Vagina (tissue), 2 donors: ENCODE results near the gene KRT17. TPM values are rescaled to one million over a fixed set of nuclear protein-coding genes. Genes with fewer than 3 reads are reported as not detected.
A peak's percentile ranks its signal among the peaks of the same experiment; 100 is the strongest.

Source experiments
- DNase-seq, 2 donors: peaks; one replicate each; pipeline ENCODE4 v3.0.0-alpha.2; 2017; ENCODE audit errors: extremely low spot score in 2 of 2
- H3K27ac ChIP-seq: fragments of 200-600 bp; sonication (generic); one replicate; pipeline ENCODE4 v1.5.1; 2019
- H3K27me3 ChIP-seq: fragments of 200-600 bp; sonication (generic); one replicate; pipeline ENCODE4 v1.5.1; 2019
- H3K36me3 ChIP-seq, 2 donors: fragments of 200-600 bp; sonication (generic); one replicate each; pipeline ENCODE4 v1.5.1; 2017 to 2019
- H3K4me1 ChIP-seq: fragments of 200-600 bp; sonication (generic); one replicate; pipeline ENCODE4 v1.5.1; 2019
- H3K4me3 ChIP-seq, 2 donors: fragments of 200-600 bp; sonication (generic); 1 replicate in 1 of 2; 2 replicates in 1 of 2; pipeline ENCODE4 v1.5.1; 2016 to 2019
- H3K9me3 ChIP-seq: fragments of 200-600 bp; sonication (generic); one replicate; pipeline ENCODE4 v1.5.1; 2019
- CTCF ChIP-seq, 3 experiments: fragments of 450-650 bp in 2 of 3; fragments of 200-600 bp in 1 of 3; sonication (generic) in 1 of 3; IDR thresholded peaks; one replicate each; pipeline ENCODE4 v1.5.1; 2017 to 2019; ENCODE audit warnings: antibody characterized with exemption in 3 of 3, mild to moderate bottlenecking in 2 of 3, moderate library complexity in 2 of 3
- POLR2A ChIP-seq, 2 donors: fragments of 450-650 bp; IDR thresholded peaks; one replicate each; pipeline ENCODE4 v1.6.1; 2017; ENCODE audit warnings: antibody characterized with exemption in 2 of 2, mild to moderate bottlenecking in 2 of 2, moderate library complexity in 2 of 2
- POLR2AphosphoS5 ChIP-seq, 2 donors: sonication (generic); formaldehyde crosslinking; IDR thresholded peaks; one replicate each; pipeline ENCODE4 v1.9.0; 2017; ENCODE audit warnings: antibody characterized with exemption in 2 of 2, mild to moderate bottlenecking in 2 of 2, low read depth in 1 of 2; ENCODE audit not compliant: insufficient read depth in 1 of 2
- intact Hi-C: fragments of 100-400 bp; cut with DNase I; formaldehyde crosslinking; loops from one replicate; pipeline ENCODE4 v1.15.1; 2023
- total RNA-seq: library from RNA; depleted of rRNA; stranded (reverse); fragments of >200 nt; gene quantifications from one replicate; pipeline ENCODE4 v1.2.3, GENCODE V29; 2016

The KRT17 gene
- total RNA-seq, 1 donor from 2014 or later = 165 TPM

GRCh38 chr17:41666237-41666641 lies 41.9 kb upstream of the KRT17 start:
- Histone ChIP-seq H3K9me3 (no peaks in the 10 kb centered on the region), H3K4me3 (peak overlapping the region; percentile 52 to 62), H3K4me1 (peaks cover 41% of the 10 kb centered on the region), H3K36me3 (no peaks in the 10 kb centered on the region), H3K27ac (peak overlapping the region; percentile 97), H3K27me3 (no peaks in the 10 kb centered on the region)
- intact Hi-C loops = no loop called here
- DNase-seq = peak in 1 of 2 donors; percentile 88
- TF ChIP-seq POLR2AphosphoS5 (IDR thresholded peaks at IDR 0.05; ENCODE audit: insufficient read depth in 1 of 2, low read depth in 1 of 2) (no peak), CTCF (IDR thresholded peaks at IDR 0.05) (peak in 1 of 3 experiments; percentile 27)

- Histone ChIP-seq H3K27ac (peak overlapping the region; percentile 97), H3K36me3 (no peaks in the 10 kb centered on the region), H3K27me3 (no peaks in the 10 kb centered on the region), H3K9me3 (no peaks in the 10 kb centered on the region), H3K4me1 (peaks cover 41% of the 10 kb centered on the region), H3K4me3 (peak overlapping the region; percentile 52 to 62)
- DNase-seq = no peak
- TF ChIP-seq POLR2A (IDR thresholded peaks at IDR 0.05) (peak in 1 of 2 donors; percentile 49), CTCF (IDR thresholded peaks at IDR 0.05) (peak; percentile 90 to 95 (median 94)), POLR2AphosphoS5 (IDR thresholded peaks at IDR 0.05; ENCODE audit: insufficient read depth in 1 of 2, low read depth in 1 of 2) (peak; percentile 23 to 80)
- intact Hi-C loops = no loop called here
These were observed 41.3 kb upstream of the KRT17 start for GRCh38 chr17:41665566-41666236.

GRCh38 chr17:41664587-41665565 lies 40.5 kb upstream of the KRT17 start:
- H3K36me3 ChIP-seq = no peaks in the 10 kb centered on the region
- DNase-seq = no peak
- intact Hi-C loops = no loop called here
- no peaks in the 10 kb centered on the region for H3K27me3 ChIP-seq
- H3K4me1 ChIP-seq = peaks cover 46% of the 10 kb centered on the region
- no peaks in the 10 kb centered on the region for H3K9me3 ChIP-seq
- H3K4me3 ChIP-seq = peak overlapping the region; percentile 52 to 62
- TF ChIP-seq CTCF (IDR thresholded peaks at IDR 0.05) (no peak), POLR2A (IDR thresholded peaks at IDR 0.05) (no peak), POLR2AphosphoS5 (IDR thresholded peaks at IDR 0.05; ENCODE audit: insufficient read depth in 1 of 2, low read depth in 1 of 2) (no peak)
- peak overlapping the region; percentile 97 for H3K27ac ChIP-seq

- no peaks in the 10 kb centered on the region for H3K9me3 ChIP-seq
- H3K27ac ChIP-seq = peak overlapping the region; percentile 64
- H3K36me3 ChIP-seq = no peaks in the 10 kb centered on the region
- TF ChIP-seq CTCF (IDR thresholded peaks at IDR 0.05) (no peak), POLR2AphosphoS5 (IDR thresholded peaks at IDR 0.05; ENCODE audit: insufficient read depth in 1 of 2, low read depth in 1 of 2) (no peak), POLR2A (IDR thresholded peaks at IDR 0.05) (no peak)
- no peaks in the 10 kb centered on the region for H3K27me3 ChIP-seq
- DNase-seq = no peak
- peaks cover 53% of the 10 kb centered on the region for H3K4me1 ChIP-seq
- no peak overlapping the region for H3K4me3 ChIP-seq
- intact Hi-C loops = no loop called here
These were observed 39.7 kb upstream of the KRT17 start for GRCh38 chr17:41664172-41664457.
